Measurements from ENCODE around the gene OSBPL1A.

OSBPL1A gene

GRCh38 chr18:24397694-24398368, at the start of gene OSBPL1A:
Gene OSBPL1A, minus strand, starts transcription at chr18:24397824. Its CDS starts 20,291 bp downstream, at chr18:24377533.
- TF ChIP-seq CTCF (IDR thresholded peaks at IDR 0.05; ENCODE audit: insufficient read depth, low read length, missing control alignments): no peak
- CTCF ChIA-PET: interaction anchor here (0.7 to 2.5 kb wide), 6 partner anchors 12 to 221 kb away, joined by 3 to 9 read pairs (median 4); no protein-coding TSS in a partner anchor
- POLR2A ChIA-PET: interaction anchor here (0.7 to 2.5 kb wide), 4 partner anchors 29 to 127 kb away, joined by 3 to 8 read pairs (median 4); partner anchors contain the start of gene IMPACT
- H3K4me3 ChIP-seq (ENCODE audit: low read depth, low read length): peak within 1 kb of the TSS; percentile 75
- peak; percentile 29 for DNase-seq (ENCODE audit: low read depth, low spot score)

GRCh38 chr18:24446953-24447538, 49.4 kb upstream of the OSBPL1A start:
- DNase-seq (ENCODE audit: low read depth, low spot score): no peak
- H3K4me3 ChIP-seq (ENCODE audit: low read depth, low read length): no peak overlapping the region
- POLR2A ChIA-PET: no interaction called here
- TF ChIP-seq CTCF (IDR thresholded peaks at IDR 0.05; ENCODE audit: insufficient read depth, low read length, missing control alignments): peak; percentile 14
- CTCF ChIA-PET: interaction anchor here (0.7 to 2.3 kb wide), 7 partner anchors 13 to 280 kb away, joined by 3 to 20 read pairs (median 4); no protein-coding TSS in a partner anchor

- CTCF ChIA-PET: interaction anchor here (0.7 to 2.3 kb wide), 6 partner anchors 12 to 87 kb away, joined by 3 to 20 read pairs (median 4); no protein-coding TSS in a partner anchor
- H3K4me3 ChIP-seq (ENCODE audit: low read depth, low read length): no peak overlapping the region
- POLR2A ChIA-PET: no interaction called here
- DNase-seq (ENCODE audit: low read depth, low spot score): no peak
- TF ChIP-seq CTCF (IDR thresholded peaks at IDR 0.05; ENCODE audit: insufficient read depth, low read length, missing control alignments): no peak
Observed at GRCh38 chr18:24446453-24446852, 48.8 kb upstream of the OSBPL1A start.

GRCh38 chr18:24443870-24444269, 46.2 kb upstream of the OSBPL1A start:
- H3K4me3 ChIP-seq (ENCODE audit: low read depth, low read length): no peak overlapping the region
- no peak for TF ChIP-seq CTCF (IDR thresholded peaks at IDR 0.05; ENCODE audit: insufficient read depth, low read length, missing control alignments)
- ChIA-PET CTCF (interaction anchor here (1.0 to 1.3 kb wide), 4 partner anchors 9 to 84 kb away, joined by 3 to 5 read pairs (median 4); no protein-coding TSS in a partner anchor), POLR2A (no interaction called here)
- DNase-seq (ENCODE audit: low read depth, low spot score): no peak

- no peak overlapping the region for H3K4me3 ChIP-seq (ENCODE audit: low read depth, low read length)
- no peak for DNase-seq (ENCODE audit: low read depth, low spot score)
- no peak for TF ChIP-seq CTCF (IDR thresholded peaks at IDR 0.05; ENCODE audit: insufficient read depth, low read length, missing control alignments)
- ChIA-PET CTCF (interaction anchor here (1.3 to 1.5 kb wide), 2 partner anchors 52 to 77 kb away, joined by 5 read pairs; no protein-coding TSS in a partner anchor), POLR2A (no interaction called here)
Observed at GRCh38 chr18:24436939-24437338, 39.3 kb upstream of the OSBPL1A start.

GRCh38 chr18:24432618-24433017, 35.0 kb upstream of the OSBPL1A start:
- ChIA-PET POLR2A (no interaction called here), CTCF (interaction anchor here (1.0 to 2.3 kb wide), 3 partner anchors 15 to 73 kb away, joined by 4 to 7 read pairs (median 6); no protein-coding TSS in a partner anchor)
- no peak overlapping the region for H3K4me3 ChIP-seq (ENCODE audit: low read depth, low read length)
- no peak for DNase-seq (ENCODE audit: low read depth, low spot score)
- no peak for TF ChIP-seq CTCF (IDR thresholded peaks at IDR 0.05; ENCODE audit: insufficient read depth, low read length, missing control alignments)
